Measurements from ENCODE around the gene ASTN1. TPM values are rescaled to one million over a fixed set of nuclear protein-coding genes. Genes with fewer than 3 reads are reported as not detected.

ASTN1 gene
- total RNA-seq, 1 experiment from 2014 or later, result 0.02 TPM

- no peak for DNase-seq (ENCODE audit: low read depth)
Measured at GRCh38 chr1:176837708-176838107, 326.8 kb downstream of the ASTN1 start.

DNA sequence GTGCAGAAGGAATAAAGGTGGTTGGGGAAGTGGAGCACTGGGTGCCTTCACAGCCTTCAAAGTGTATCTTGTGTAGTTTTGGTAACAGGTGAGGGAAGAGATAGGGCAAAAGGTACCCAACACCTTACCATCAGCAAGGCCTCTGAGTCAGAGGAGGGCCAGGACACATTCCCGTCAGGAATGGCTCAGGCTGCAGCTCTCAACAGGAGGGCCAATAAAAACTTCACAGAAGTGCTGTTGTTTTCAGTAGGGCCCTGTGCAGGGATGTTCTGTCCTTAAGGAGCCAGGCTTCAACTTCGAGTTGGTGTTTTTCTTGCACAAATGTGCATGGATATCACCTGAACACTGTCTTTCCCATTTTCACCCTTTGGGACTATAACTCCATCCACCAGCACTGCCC lies 333.4 kb downstream of the ASTN1 start:
- DNase-seq (ENCODE audit: low read depth), result no peak

DNA sequence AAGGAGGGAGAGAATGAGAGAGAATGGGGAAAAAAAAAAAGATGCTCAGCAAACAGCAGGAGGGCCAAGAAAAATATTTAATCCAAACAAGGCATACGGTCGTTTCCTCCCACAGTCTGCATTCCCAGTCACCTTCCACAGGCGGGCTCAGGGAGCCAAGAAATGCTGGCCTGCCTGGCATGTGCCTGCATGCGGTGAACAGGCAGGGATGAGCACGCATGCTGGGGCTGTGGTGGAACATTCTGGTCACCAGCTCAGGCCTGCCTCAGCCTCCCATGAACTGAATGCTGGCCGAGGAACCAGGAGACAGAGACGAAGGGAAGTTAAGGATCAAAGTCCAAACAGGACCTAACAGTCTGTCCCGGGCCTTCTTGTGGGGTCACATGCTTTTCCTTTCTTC lies 335.3 kb downstream of the ASTN1 start:
- DNase-seq (ENCODE audit: low read depth), result no peak

GRCh38 chr1:176826265-176826664 lies 338.2 kb downstream of the ASTN1 start:
- no peak for DNase-seq (ENCODE audit: low read depth)

GRCh38 chr1:176820391-176821031 lies 344.0 kb downstream of the ASTN1 start:
- no peak for DNase-seq (ENCODE audit: low read depth)

DNA sequence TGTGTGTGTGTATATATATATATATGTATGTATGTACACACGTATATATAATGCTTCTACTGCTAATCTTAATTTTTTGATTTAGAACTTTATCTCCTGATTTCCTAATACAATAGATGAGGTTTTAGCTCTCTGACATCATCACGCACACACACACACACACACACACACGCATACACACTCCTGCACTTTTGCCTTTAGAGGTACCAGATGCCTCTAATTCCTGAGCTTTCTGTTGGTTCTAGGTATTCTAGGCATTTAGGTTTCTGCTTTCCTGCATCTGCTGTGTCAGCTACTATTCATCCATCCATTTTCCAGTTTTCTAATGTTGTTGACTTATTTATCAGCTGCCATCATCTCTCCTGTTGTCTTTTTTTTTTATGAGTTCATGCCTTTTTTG lies 348.3 kb downstream of the ASTN1 start:
- DNase-seq (ENCODE audit: low read depth), result no peak

DNA sequence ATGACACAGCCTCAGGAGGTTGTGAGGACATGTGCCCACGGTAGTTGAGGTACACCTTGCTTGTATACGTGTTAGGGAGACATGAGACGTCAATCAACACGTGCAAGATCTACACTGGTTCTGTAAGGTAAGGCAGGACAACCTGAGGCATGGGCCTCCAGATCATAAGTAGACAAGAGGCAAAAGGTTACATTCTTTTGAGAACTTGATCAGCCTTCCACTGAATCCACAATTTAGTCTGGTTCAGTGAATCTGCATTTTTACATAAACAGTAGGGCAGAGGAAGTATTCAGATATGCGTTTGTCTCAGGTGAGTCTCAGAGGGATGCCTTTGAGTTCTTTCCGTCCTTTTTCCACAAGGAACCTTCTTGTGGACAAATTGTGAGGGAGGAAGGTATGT lies 348.9 kb downstream of the ASTN1 start:
- no peak for DNase-seq (ENCODE audit: low read depth)

- DNase-seq (ENCODE audit: low read depth), result no peak
Measured at GRCh38 chr1:176811511-176812288, 352.8 kb downstream of the ASTN1 start.

- no peak for DNase-seq (ENCODE audit: low read depth)
Measured at GRCh38 chr1:176809292-176809691, 355.2 kb downstream of the ASTN1 start.

Other genes starting within 250 kb of the ASTN1 start
- 0.17 TPM in 1 of 2 replicates, not detected in the other for gene BRINP2, start 6.2 kb upstream of the ASTN1 start, total RNA-seq (2014; rRNA removed; shearing (Covaris generic))

Data from M059J (cell line).